ENCODE data around the gene NCAPD2. TPM values are rescaled to one million over a fixed set of nuclear protein-coding genes. Genes with fewer than 3 reads are reported as not detected.
A peak's percentile ranks its signal among the peaks of the same experiment; 100 is the strongest.

The NCAPD2 gene
- total RNA-seq, 3 donors from 2014 or later (not counting 1 experiment from before 2014, with no cell fraction given), result 38.8 to 53.1 (median 44.1) TPM

DNA sequence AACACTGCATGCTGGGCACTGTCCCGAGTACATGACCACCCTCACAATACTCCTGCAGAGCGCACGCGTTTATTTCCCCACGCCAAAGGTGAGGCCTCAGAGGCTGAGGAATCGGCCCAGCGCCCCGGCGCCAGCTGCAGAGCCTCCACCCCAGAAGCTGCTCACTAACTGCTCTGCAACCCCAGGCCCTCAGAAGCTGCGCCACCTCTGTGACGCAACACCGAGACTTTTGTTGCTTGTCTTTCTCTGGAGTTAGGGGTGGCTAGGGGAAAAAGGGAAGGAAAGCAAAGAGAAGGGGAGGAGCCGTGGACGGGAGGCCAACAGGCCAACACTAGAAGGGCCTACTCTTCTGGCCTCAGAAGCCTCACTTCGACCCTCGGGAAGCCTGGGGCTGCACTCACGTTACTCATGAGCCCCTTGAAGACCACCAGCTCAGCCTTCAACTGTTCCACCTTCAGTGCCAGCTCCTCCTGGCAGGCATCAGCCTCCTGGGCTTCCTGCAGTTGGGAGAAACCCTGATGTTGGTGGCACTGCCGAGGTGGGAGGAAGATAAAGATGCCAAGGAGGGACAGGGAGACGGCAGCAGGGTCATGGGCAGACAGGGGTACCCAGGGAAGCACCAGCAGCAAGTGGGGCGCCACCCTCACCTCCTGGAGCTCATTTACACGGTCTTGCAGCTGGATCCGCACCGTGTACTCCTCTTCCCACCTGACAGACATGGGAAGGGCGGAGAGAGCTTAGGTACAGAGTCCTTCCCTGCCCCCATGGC is 56.6 kb downstream of the NCAPD2 start:
- TF ChIP-seq, protein P1, sequence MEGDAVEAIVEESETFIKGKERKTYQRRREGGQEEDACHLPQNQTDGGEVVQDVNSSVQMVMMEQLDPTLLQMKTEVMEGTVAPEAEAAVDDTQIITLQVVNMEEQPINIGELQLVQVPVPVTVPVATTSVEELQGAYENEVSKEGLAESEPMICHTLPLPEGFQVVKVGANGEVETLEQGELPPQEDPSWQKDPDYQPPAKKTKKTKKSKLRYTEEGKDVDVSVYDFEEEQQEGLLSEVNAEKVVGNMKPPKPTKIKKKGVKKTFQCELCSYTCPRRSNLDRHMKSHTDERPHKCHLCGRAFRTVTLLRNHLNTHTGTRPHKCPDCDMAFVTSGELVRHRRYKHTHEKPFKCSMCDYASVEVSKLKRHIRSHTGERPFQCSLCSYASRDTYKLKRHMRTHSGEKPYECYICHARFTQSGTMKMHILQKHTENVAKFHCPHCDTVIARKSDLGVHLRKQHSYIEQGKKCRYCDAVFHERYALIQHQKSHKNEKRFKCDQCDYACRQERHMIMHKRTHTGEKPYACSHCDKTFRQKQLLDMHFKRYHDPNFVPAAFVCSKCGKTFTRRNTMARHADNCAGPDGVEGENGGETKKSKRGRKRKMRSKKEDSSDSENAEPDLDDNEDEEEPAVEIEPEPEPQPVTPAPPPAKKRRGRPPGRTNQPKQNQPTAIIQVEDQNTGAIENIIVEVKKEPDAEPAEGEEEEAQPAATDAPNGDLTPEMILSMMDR (IDR thresholded peaks at IDR 0.05), result no peak
- no peaks in the 10 kb centered on the region for H3K27me3 Mint-ChIP-seq (ENCODE audit: low read depth in 2 of 2)
- H3K9me3 Mint-ChIP-seq, result no peaks in the 10 kb centered on the region
- H3K27ac Mint-ChIP-seq, result no peak overlapping the region
- intact Hi-C loops (cut with micrococcal nuclease), result no loop called here
- H3K4me3 Mint-ChIP-seq, result no peak overlapping the region
- Histone ChIP-seq H3K4me1 (ENCODE audit: control insufficient read depth, insufficient read depth, low read length) (peaks cover 46% of the 10 kb centered on the region), H3K4me3 (ENCODE audit: low read length) (no peak overlapping the region), H3K27ac (ENCODE audit: low read length) (no peak overlapping the region), H3K9me3 (ENCODE audit: control insufficient read depth, insufficient read depth, low read length) (no peaks in the 10 kb centered on the region), H3K36me3 (ENCODE audit: control insufficient read depth, insufficient read depth, low read length) (peaks cover 51% of the 10 kb centered on the region), H3K27me3 (ENCODE audit: control insufficient read depth, insufficient read depth, low read length) (no peaks in the 10 kb centered on the region)
- H3K4me1 Mint-ChIP-seq, result peaks cover 42 to 53% of the 10 kb centered on the region in 2 donors
- ATAC-seq, result no peak
- no peaks in the 10 kb centered on the region for H3K36me3 Mint-ChIP-seq
- no peak for DNase-seq
- WGBS (ENCODE audit: insufficient coverage), result 82% methylated on average over 24 of the region's 24 CpGs

DNA sequence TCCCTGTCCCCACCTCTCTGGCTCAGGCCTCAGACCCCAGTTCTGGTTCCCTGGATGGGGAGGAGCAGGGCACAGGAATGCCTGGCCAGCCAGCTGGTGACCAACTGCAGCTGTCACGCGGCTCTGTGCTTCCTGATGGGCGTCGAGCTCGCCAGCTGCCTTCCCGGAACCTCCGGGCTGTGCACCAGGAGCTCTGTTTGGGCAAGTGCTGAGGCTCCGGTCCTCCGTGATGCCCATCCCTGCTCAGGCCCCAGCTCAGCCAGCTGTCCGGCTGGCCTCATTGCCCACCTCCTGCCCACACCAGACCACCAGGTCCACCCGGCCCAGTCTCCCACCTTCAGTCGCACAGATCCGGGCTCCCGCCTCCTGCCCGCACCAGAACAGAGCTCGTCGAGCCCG is 57.2 kb downstream of the NCAPD2 start:
- Histone ChIP-seq H3K27ac (ENCODE audit: low read length) (no peak overlapping the region), H3K4me3 (ENCODE audit: low read length) (no peak overlapping the region), H3K27me3 (ENCODE audit: control insufficient read depth, insufficient read depth, low read length) (no peaks in the 10 kb centered on the region), H3K9me3 (ENCODE audit: control insufficient read depth, insufficient read depth, low read length) (no peaks in the 10 kb centered on the region), H3K36me3 (ENCODE audit: control insufficient read depth, insufficient read depth, low read length) (peaks cover 45% of the 10 kb centered on the region), H3K4me1 (ENCODE audit: control insufficient read depth, insufficient read depth, low read length) (peaks cover 47% of the 10 kb centered on the region)
- TF ChIP-seq, protein P1 (IDR thresholded peaks at IDR 0.05), result no peak
- H3K36me3 Mint-ChIP-seq, result no peaks in the 10 kb centered on the region
- intact Hi-C loops (cut with micrococcal nuclease), result no loop called here
- WGBS (ENCODE audit: insufficient coverage), result 93% methylated on average over 18 of the region's 18 CpGs
- peak overlapping the region in 1 of 2 donors; percentile 22 for H3K27ac Mint-ChIP-seq
- peaks cover 42 to 53% of the 10 kb centered on the region in 2 donors for H3K4me1 Mint-ChIP-seq
- DNase-seq (no peak), ATAC-seq (no peak)
- no peaks in the 10 kb centered on the region for H3K9me3 Mint-ChIP-seq
- no peaks in the 10 kb centered on the region for H3K27me3 Mint-ChIP-seq (ENCODE audit: low read depth in 2 of 2)
- H3K4me3 Mint-ChIP-seq, result no peak overlapping the region

DNA sequence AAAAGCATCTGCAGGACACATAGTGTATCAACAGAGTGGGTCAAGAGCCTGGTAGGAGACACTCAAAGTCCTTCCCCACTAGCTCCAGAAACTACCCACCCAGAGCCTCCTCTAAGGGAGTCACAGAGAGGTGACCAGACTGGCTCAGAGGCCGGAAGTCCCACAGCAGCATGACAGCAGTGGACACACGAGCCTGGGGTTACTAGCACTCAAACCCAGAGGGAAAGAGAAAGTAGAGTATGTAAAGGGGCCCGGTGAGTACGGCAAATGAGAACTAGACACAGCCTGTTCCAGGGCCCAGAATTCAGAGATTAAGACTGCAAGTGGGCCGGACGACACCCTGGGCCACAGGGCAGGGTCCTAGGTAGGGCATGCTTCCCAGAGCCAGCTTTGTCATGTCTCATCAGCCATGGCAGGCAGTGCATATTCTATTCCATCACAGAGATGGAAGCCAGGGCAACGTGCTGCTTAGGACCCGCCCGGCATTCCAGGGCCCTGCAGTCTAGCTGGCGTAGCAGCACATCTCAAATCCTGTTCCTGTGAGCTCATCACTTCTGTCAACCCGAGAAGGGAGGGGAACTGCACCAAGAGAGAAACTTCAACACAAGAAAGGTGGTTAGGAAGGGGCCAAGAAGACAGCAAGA is 57.7 kb downstream of the NCAPD2 start:
- TF ChIP-seq, protein P1 (IDR thresholded peaks at IDR 0.05), result no peak
- Mint-ChIP-seq H3K9me3 (no peaks in the 10 kb centered on the region), H3K36me3 (no peaks in the 10 kb centered on the region), H3K4me3 (no peak overlapping the region), H3K4me1 (peaks cover 42 to 56% of the 10 kb centered on the region in 2 donors), H3K27me3 (ENCODE audit: low read depth in 2 of 2) (no peaks in the 10 kb centered on the region), H3K27ac (peak overlapping the region in 1 of 2 donors; percentile 22)
- Histone ChIP-seq H3K27ac (ENCODE audit: low read length) (no peak overlapping the region), H3K36me3 (ENCODE audit: control insufficient read depth, insufficient read depth, low read length) (peaks cover 43% of the 10 kb centered on the region), H3K4me3 (ENCODE audit: low read length) (no peak overlapping the region), H3K27me3 (ENCODE audit: control insufficient read depth, insufficient read depth, low read length) (no peaks in the 10 kb centered on the region), H3K9me3 (ENCODE audit: control insufficient read depth, insufficient read depth, low read length) (no peaks in the 10 kb centered on the region), H3K4me1 (ENCODE audit: control insufficient read depth, insufficient read depth, low read length) (peaks cover 53% of the 10 kb centered on the region)
- ATAC-seq (no peak), DNase-seq (no peak)
- intact Hi-C loops (cut with micrococcal nuclease), result no loop called here
- 91% methylated on average over 11 of the region's 11 CpGs for WGBS (ENCODE audit: insufficient coverage)
